Psoas muscle (tissue), 8 donors: Measurements from ENCODE around the gene TMEM247. TPM values are rescaled to one million over a fixed set of nuclear protein-coding genes. Genes with fewer than 3 reads are reported as not detected.

Source experiments
- ATAC-seq, 4 donors: fragments of 200-7000 bp; cut with Tn5 transposase; one replicate each; pipeline ENCODE4 v1.9.1; 2020; ENCODE audit warnings: moderate library complexity in 3 of 4, mild to moderate bottlenecking in 2 of 4
- DNase-seq, 2 donors: peaks; one replicate each; pipeline ENCODE4 v3.0.0-alpha.2; 2020
- H3K27ac ChIP-seq: fragments of 200-600 bp; one replicate; pipeline ENCODE4 v1.8.0; 2022
- H3K27me3 ChIP-seq, 3 donors: fragments of 200-600 bp in 1 of 3; one replicate each; pipeline versions ENCODE4 v1.6.1 to v1.8.0; 2013 to 2022; ENCODE audit warnings: low read length in 2 of 3, mild to moderate bottlenecking in 2 of 3, moderate library complexity in 1 of 3; ENCODE audit not compliant: insufficient read depth in 3 of 3
- H3K36me3 ChIP-seq, 2 donors: fragments of 200-600 bp in 1 of 2; one replicate each; pipeline versions ENCODE4 v1.6.1 to v1.8.0; 2013 to 2022; ENCODE audit warnings: low read depth in 1 of 2, mild to moderate bottlenecking in 1 of 2, moderate library complexity in 1 of 2; ENCODE audit not compliant: insufficient read depth in 1 of 2
- H3K4me1 ChIP-seq: fragments of 200-600 bp; one replicate; pipeline ENCODE4 v1.8.0; 2022
- H3K4me3 ChIP-seq: fragments of 200-600 bp; one replicate; pipeline ENCODE4 v1.8.0; 2022; ENCODE audit warnings: mild to moderate bottlenecking
- H3K9me3 ChIP-seq: fragments of 200-600 bp; one replicate; pipeline ENCODE4 v1.8.0; 2022
- CTCF ChIP-seq: fragments of 200-600 bp; IDR thresholded peaks from one replicate; pipeline ENCODE4 v1.8.0; 2022; ENCODE audit warnings: antibody characterized with exemption
- whole genome bisulfite sequencing, 3 donors: extraction: QIAGEN DNeasy Blood & Tissue Kit; methylation state at CpG; one replicate each; pipeline versions ENCODE4 v1.1.6 to v1.1.7; 2013; 5-methylcytosine and 5-hydroxymethylcytosine counted together
- intact Hi-C, 2 donors: fragments of 100-400 bp; cut with DNase I; formaldehyde crosslinking; loops; one replicate each; pipeline versions ENCODE4 v1.11.0 to v1.14.2; 2022
- polyA plus RNA-seq, 3 donors: library from polyadenylated mRNA; stranded (reverse); fragments of 200-250 nt; gene quantifications; one replicate each; pipeline ENCODE4 v1.2.3, GENCODE V29; 2013
- total RNA-seq, 4 donors: library from RNA; stranded (reverse); fragmentation: NEBNext Ultra II Directional in 2 of 4; extraction: Animal tissue kit (Norgen Biotek cat#: 25700) in 2 of 4; gene quantifications; one replicate each; pipeline versions ENCODE4 v1.2.1 to v1.2.4, GENCODE V29; 2021 to 2023
- donor health status: healthy with polysubstance abuse.
- donor health status: DM: no; HTN: no; CAD: no; lungs with moderate emphysema.
- donor health status: Bipolar disorder and iron deficiency.
- donor health status: healthy.
- donor health status: DM: yes; HTN: yes; CAD: no.
- donor health status: DM: no; HTN: no; CAD: no.
- donor health status: DM: no; HTN: no; CAD: no.
- donor health status: DM: yes; HTN: yes; CAD: no.

The TMEM247 gene
- total and polyA plus RNA-seq, 7 donors, result not detected

GRCh38 chr2:46446871-46447568 lies 32.3 kb upstream of the TMEM247 start:
- intact Hi-C loops, result no loop called here
- no peak for TF ChIP-seq CTCF
- Histone ChIP-seq H3K4me3 (no peak overlapping the region), H3K36me3 (no peaks in the 10 kb centered on the region), H3K27me3 (peaks cover 0 to 2% (median 0%) of the 10 kb centered on the region in 3 donors), H3K4me1 (no peaks in the 10 kb centered on the region), H3K9me3 (peaks cover 5% of the 10 kb centered on the region), H3K27ac (no peak overlapping the region)
- WGBS, 3 donors, result 71 to 83% (median 73%) methylated on average over 3 of the region's 3 CpGs
- DNase-seq, result no peak
- no peak for ATAC-seq

DNA sequence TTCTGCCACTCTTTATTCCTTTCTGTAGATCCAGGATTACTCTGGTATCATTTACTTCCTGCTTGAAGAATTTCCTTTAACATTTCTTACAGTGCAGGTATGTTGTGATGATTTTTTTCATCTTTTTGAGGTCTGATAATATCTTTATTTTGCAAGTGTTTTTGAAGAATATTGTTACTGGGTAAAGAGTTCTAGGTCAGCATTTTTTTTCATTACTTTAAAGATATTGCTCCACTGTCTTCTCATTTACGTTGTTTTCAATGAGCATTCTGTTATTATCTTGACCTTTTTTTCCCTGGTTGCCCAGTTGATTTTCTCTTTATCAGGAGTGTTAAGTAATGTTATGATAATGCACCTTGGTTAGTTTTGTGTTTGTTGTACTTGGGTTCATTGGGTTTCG lies 31.7 kb upstream of the TMEM247 start:
- TF ChIP-seq CTCF, result no peak
- WGBS, 3 donors, result 93 to 94% (median 93%) methylated on average over 2 of the region's 2 CpGs
- intact Hi-C loops, result no loop called here

DNA sequence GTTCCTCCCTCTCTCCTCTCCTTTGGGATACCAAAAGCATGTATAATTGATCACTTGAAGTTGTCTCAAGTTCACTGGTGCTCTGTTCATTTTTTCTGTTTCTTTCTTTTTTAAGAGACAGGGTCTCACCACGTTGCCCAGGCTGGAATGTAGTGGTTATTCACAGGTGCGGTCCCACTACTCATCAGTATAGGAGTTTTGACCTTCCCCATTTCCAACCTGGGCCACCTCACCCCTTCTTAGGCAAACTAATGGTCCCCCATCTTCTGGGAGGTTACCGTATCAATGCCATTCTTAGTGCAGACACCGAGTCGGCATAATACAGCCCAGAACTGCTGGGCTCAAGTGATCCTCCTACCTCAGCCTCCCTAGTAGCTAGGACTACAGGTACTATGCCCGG lies 31.3 kb upstream of the TMEM247 start:
- ATAC-seq (no peak), DNase-seq (no peak)
- WGBS, 3 donors, result 86 to 88% (median 87%) methylated on average over 6 of the region's 6 CpGs
- Histone ChIP-seq H3K27me3 (peaks cover 0 to 2% (median 0%) of the 10 kb centered on the region in 3 donors), H3K4me3 (no peak overlapping the region), H3K4me1 (no peaks in the 10 kb centered on the region), H3K9me3 (peaks cover 5% of the 10 kb centered on the region), H3K27ac (no peak overlapping the region), H3K36me3 (no peaks in the 10 kb centered on the region)
- TF ChIP-seq CTCF, result no peak
- intact Hi-C loops, result no loop called here

More for the DNA sequence above, 31.7 kb upstream of the TMEM247 start:
- Histone ChIP-seq H3K36me3 (no peaks in the 10 kb centered on the region), H3K9me3 (peaks cover 5% of the 10 kb centered on the region), H3K27ac (no peak overlapping the region), H3K4me1 (no peaks in the 10 kb centered on the region), H3K27me3 (peaks cover 0 to 2% (median 0%) of the 10 kb centered on the region in 3 donors), H3K4me3 (no peak overlapping the region)
- no peak for ATAC-seq
- DNase-seq, result no peak

DNA sequence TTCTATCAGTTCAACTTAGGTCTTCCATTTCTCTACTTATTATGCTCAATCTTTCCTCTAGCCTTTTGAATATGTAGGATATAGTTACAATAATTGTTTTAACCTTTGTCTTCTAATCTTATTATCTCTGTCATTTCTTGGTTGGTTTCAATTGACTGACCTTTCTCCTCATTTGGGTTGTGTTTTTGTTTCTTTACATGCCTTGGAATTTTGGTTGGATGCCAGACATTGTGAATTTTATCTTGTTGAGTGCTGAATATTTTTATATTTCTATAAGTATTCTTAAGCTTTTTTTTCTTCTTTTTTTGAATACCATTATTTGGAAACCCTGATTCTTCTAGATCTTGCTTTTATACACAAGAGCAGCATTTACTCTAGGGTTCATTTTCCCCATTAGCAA lies 30.7 kb upstream of the TMEM247 start:
- TF ChIP-seq CTCF, result no peak
- no peak overlapping the region for H3K27ac ChIP-seq
- H3K36me3 ChIP-seq, result no peaks in the 10 kb centered on the region
- no peak for ATAC-seq
- peaks cover 0 to 2% (median 0%) of the 10 kb centered on the region in 3 donors for H3K27me3 ChIP-seq
- H3K4me3 ChIP-seq, result no peak overlapping the region
- intact Hi-C loops, result no loop called here
- no peaks in the 10 kb centered on the region for H3K4me1 ChIP-seq
- peaks cover 5% of the 10 kb centered on the region for H3K9me3 ChIP-seq
- no peak for DNase-seq

DNA sequence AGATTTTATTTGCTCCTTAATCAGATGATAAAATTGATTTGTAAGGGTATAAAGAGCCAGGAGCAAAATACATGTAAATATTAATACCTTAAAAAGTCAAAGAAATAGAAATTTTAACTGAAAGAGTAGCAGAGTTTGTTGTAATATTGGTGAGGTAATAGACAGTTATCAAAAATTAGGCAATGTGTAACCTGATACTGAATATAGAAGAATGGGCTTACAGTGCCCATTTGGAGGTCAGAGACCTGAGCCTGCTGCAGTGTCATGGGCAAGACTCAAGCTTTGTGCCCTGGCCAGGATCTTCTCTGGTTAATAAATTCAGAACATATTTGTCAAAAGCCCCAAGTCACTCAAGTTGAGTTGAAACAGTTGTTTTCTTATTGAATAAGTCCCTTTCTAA lies 29.7 kb upstream of the TMEM247 start:
- intact Hi-C loops, result no loop called here

More for the DNA sequence above, 29.7 kb upstream of the TMEM247 start:
- peaks cover 5% of the 10 kb centered on the region for H3K9me3 ChIP-seq
- no peaks in the 10 kb centered on the region for H3K27me3 ChIP-seq
- DNase-seq, result no peak
- ATAC-seq, result no peak
- no peak overlapping the region for H3K4me3 ChIP-seq
- no peak overlapping the region for H3K27ac ChIP-seq
- no peaks in the 10 kb centered on the region for H3K4me1 ChIP-seq
- no peaks in the 10 kb centered on the region for H3K36me3 ChIP-seq
- TF ChIP-seq CTCF, result no peak
